Measurements from ENCODE around the gene CES5A. TPM values are rescaled to one million over a fixed set of nuclear protein-coding genes. Genes with fewer than 3 reads are reported as not detected.
"Not testable (repeated sequence)": the region's sequence is repeated elsewhere in the genome, so short reads cannot be mapped to it uniquely, and the experiment has no call there.

CES5A gene
- total RNA-seq, 2 donors from 2014 or later = not detected

GRCh38 chr16:55809851-55810250, 65.3 kb downstream of the CES5A start:
- intact Hi-C loops (cut with DNase I) = no loop called here
- peak; percentile 45 for DNase-seq (ENCODE audit: low spot score)

- intact Hi-C loops (cut with DNase I) = no loop called here
Observed at GRCh38 chr16:55809386-55809785, 65.8 kb downstream of the CES5A start.

GRCh38 chr16:55808286-55808685, 66.9 kb downstream of the CES5A start:
- intact Hi-C loops (cut with DNase I); DNase-seq (ENCODE audit: low spot score): not testable (repeated sequence)

More at GRCh38 chr16:55809386-55809785, 65.8 kb downstream of the CES5A start:
- DNase-seq (ENCODE audit: low spot score) = peak; percentile 62

GRCh38 chr16:55805104-55805503, 70.1 kb downstream of the CES5A start:
- DNase-seq (ENCODE audit: low spot score); intact Hi-C loops (cut with DNase I): not testable (repeated sequence)

GRCh38 chr16:55803681-55804080, 71.5 kb downstream of the CES5A start:
- DNase-seq (ENCODE audit: low spot score); intact Hi-C loops (cut with DNase I): not testable (repeated sequence)

Other genes starting within 250 kb of the CES5A start
- gene SLC6A2, start 219.4 kb downstream of the CES5A start, total RNA-seq = under 1 TPM in 1 of 2 donors, not detected in 1; 0.23 TPM
- 10 to 100 TPM; 29.9 to 95.9 TPM for gene CES1, start 42.3 kb downstream of the CES5A start, total RNA-seq

Measured in posterior vena cava (tissue), 2 donors.